H1 (cell line): Measurements from ENCODE around the gene ZNF383. TPM values are rescaled to one million over a fixed set of nuclear protein-coding genes. Genes with fewer than 3 reads are reported as not detected.

Experiments
- CTCF ChIA-PET: fragments of 300-600 bp; sonication (Branson Sonifier 250); formaldehyde crosslinking; loops from one replicate; lab custom pipeline; 2021; ENCODE audit not compliant: partially characterized antibody; lab: Charles Lee
- POLR2A ChIA-PET: fragments of 300-600 bp; sonication (Branson Sonifier 250); formaldehyde crosslinking; loops from one replicate; lab custom pipeline; 2021; ENCODE audit warnings: inconsistent platforms; ENCODE audit not compliant: partially characterized antibody; lab: Charles Lee
- DNase-seq, 2 experiments: peaks; one replicate each; pipeline versions ENCODE4 v3.0.0 to v3.0.0-alpha.2; 2010 to 2022; ENCODE audit warnings: low spot score in 2 of 2, low read depth in 1 of 2, mixed read lengths in 1 of 2
- FAIRE-seq: peaks from 2 replicates; lab custom pipeline; 2011; peaks lifted over from hg19 to GRCh38; lab: Jason Lieb, UNC
- H2AFZ ChIP-seq: 2 replicates; pipeline ENCODE4 v1.8.1; 2012; ENCODE audit warnings: low read length, inconsistent platforms
- H2AK5ac ChIP-seq: 2 replicates; pipeline ENCODE4 v1.6.1; 2013; ENCODE audit warnings: low read depth, low read length
- H2BK120ac ChIP-seq: replicated peaks from 2 replicates; pipeline ENCODE3; 2013; ENCODE audit warnings: low read depth, low read length, inconsistent platforms
- H2BK12ac ChIP-seq: 2 replicates; pipeline ENCODE4 v1.6.1; 2013; ENCODE audit warnings: low read depth, low read length
- H2BK15ac ChIP-seq: 2 replicates; pipeline ENCODE4 v1.6.1; 2013; ENCODE audit warnings: low read length
- H2BK20ac ChIP-seq: 2 replicates; pipeline ENCODE4 v1.6.1; 2013; ENCODE audit warnings: low read length
- H2BK5ac ChIP-seq: 2 replicates; pipeline ENCODE4 v1.6.1; 2013; ENCODE audit warnings: low read depth, low read length
- H3K14ac ChIP-seq: 2 replicates; pipeline ENCODE4 v1.6.1; 2013; ENCODE audit warnings: inconsistent platforms; ENCODE audit not compliant: insufficient read length
- H3K18ac ChIP-seq: 2 replicates; pipeline ENCODE4 v1.6.1; 2013; ENCODE audit warnings: low read length; ENCODE audit errors: extremely low read depth
- H3K23ac ChIP-seq: 2 replicates; pipeline ENCODE4 v1.6.1; 2013; ENCODE audit warnings: inconsistent platforms; ENCODE audit not compliant: insufficient read length
- H3K23me2 ChIP-seq: 2 replicates; pipeline ENCODE4 v1.6.1; 2013; ENCODE audit warnings: low read depth, low read length
- H3K27ac ChIP-seq: 2 replicates; pipeline ENCODE4 v1.6.1; 2011; ENCODE audit warnings: low read depth, low read length, inconsistent platforms
- H3K27me3 ChIP-seq, 4 experiments: replicated peaks in 1 of 4; 1 replicate in 1 of 4; 2 replicates in 3 of 4; pipeline versions ENCODE4 v1.6.1 to v1.8.1; 2011 to 2013; ENCODE audit warnings: low read length in 3 of 4, mild to moderate bottlenecking in 3 of 4, inconsistent platforms in 2 of 4, mixed read lengths in 2 of 4, moderate library complexity in 1 of 4; ENCODE audit not compliant: control insufficient read depth in 3 of 4, insufficient read depth in 3 of 4; ENCODE audit errors: extremely low read depth in 1 of 4
- H3K36me3 ChIP-seq, 4 experiments: 2 replicates each; pipeline versions ENCODE4 v1.6.1 to v1.8.1; 2011 to 2013; ENCODE audit warnings: mild to moderate bottlenecking in 4 of 4, low read length in 3 of 4, moderate library complexity in 2 of 4, control low read depth in 1 of 4, inconsistent platforms in 1 of 4; ENCODE audit not compliant: insufficient read depth in 4 of 4, control insufficient read depth in 2 of 4
- H3K4ac ChIP-seq: replicated peaks from 2 replicates; pipeline ENCODE3; 2013; ENCODE audit warnings: low read length, low read depth, mixed read lengths, inconsistent platforms; ENCODE audit not compliant: insufficient read length
- H3K4me1 ChIP-seq, 4 experiments: replicated peaks in 1 of 4; 1 replicate in 1 of 4; 2 replicates in 3 of 4; pipeline versions ENCODE4 v1.6.1 to v1.8.1; 2011 to 2013; ENCODE audit warnings: low read length in 3 of 4, inconsistent platforms in 2 of 4, mixed read lengths in 1 of 4; ENCODE audit not compliant: insufficient read depth in 4 of 4, control insufficient read depth in 3 of 4
- H3K4me2 ChIP-seq, 2 experiments: 2 replicates each; pipeline versions ENCODE4 v1.6.1 to v1.8.1; 2011 to 2013; ENCODE audit warnings: low read depth in 2 of 2, low read length in 2 of 2, control low read depth in 1 of 2, inconsistent platforms in 1 of 2, mild to moderate bottlenecking in 1 of 2; ENCODE audit not compliant: insufficient read depth in 1 of 2
- H3K4me3 ChIP-seq, 4 experiments: fragments of 200-600, 300-600 bp in 1 of 4; sonication (generic), shearing (Covaris generic), sonication (Bioruptor Twin) in 1 of 4; 2 replicates each; pipeline versions ENCODE4 v1.5.1 to v1.8.1; 2011 to 2016; ENCODE audit warnings: low read length in 4 of 4, low read depth in 3 of 4, control low read depth in 2 of 4, inconsistent platforms in 2 of 4, mild to moderate bottlenecking in 2 of 4, mixed read lengths in 1 of 4, moderate library complexity in 1 of 4; ENCODE audit not compliant: insufficient read depth in 2 of 4; ENCODE audit errors: extremely low read depth in 1 of 4
- H3K56ac ChIP-seq: replicated peaks from 2 replicates; pipeline ENCODE3; 2013; ENCODE audit warnings: low read depth, mild to moderate bottlenecking, mixed read lengths, low read length, inconsistent platforms; ENCODE audit not compliant: insufficient read length
- H3K79me1 ChIP-seq: 2 replicates; pipeline ENCODE4 v1.6.1; 2013; ENCODE audit warnings: low read depth, low read length, control low read depth
- H3K79me2 ChIP-seq, 2 experiments: 2 replicates each; pipeline versions ENCODE4 v1.6.1 to v1.8.1; 2012 to 2013; ENCODE audit warnings: low read length in 2 of 2, mild to moderate bottlenecking in 2 of 2, inconsistent platforms in 1 of 2; ENCODE audit not compliant: insufficient read depth in 2 of 2, control insufficient read depth in 1 of 2
- H3K9ac ChIP-seq, 4 experiments: replicated peaks in 1 of 4; 1 replicate in 1 of 4; 2 replicates in 3 of 4; pipeline versions ENCODE4 v1.6.1 to v1.8.1; 2011 to 2013; ENCODE audit warnings: low read depth in 3 of 4, low read length in 3 of 4, control low read depth in 2 of 4, mild to moderate bottlenecking in 2 of 4, moderate library complexity in 2 of 4, inconsistent platforms in 1 of 4; ENCODE audit errors: extremely low read depth in 1 of 4
- H3K9me3 ChIP-seq, 2 experiments: 2 replicates each; pipeline versions ENCODE4 v1.6.1 to v1.8.1; 2012 to 2013; ENCODE audit warnings: mild to moderate bottlenecking in 2 of 2, moderate library complexity in 2 of 2, control low read depth in 1 of 2, inconsistent platforms in 1 of 2, low read depth in 1 of 2, low read length in 1 of 2, mixed read lengths in 1 of 2; ENCODE audit not compliant: insufficient read depth in 2 of 2
- H4K20me1 ChIP-seq, 2 experiments: replicated peaks in 1 of 2; 2 replicates each; pipeline versions ENCODE3 to v1.8.1; 2011 to 2013; ENCODE audit warnings: inconsistent platforms in 2 of 2, low read length in 2 of 2, mild to moderate bottlenecking in 1 of 2; ENCODE audit not compliant: insufficient read depth in 2 of 2, control insufficient read depth in 1 of 2
- H4K5ac ChIP-seq: 2 replicates; pipeline ENCODE4 v1.6.1; 2013; ENCODE audit warnings: low read length, low read depth, mixed read lengths, inconsistent platforms; ENCODE audit not compliant: insufficient read length
- H4K8ac ChIP-seq: 2 replicates; pipeline ENCODE4 v1.8.0; 2013; ENCODE audit warnings: mild to moderate bottlenecking, moderate library complexity, low read length, inconsistent platforms; ENCODE audit not compliant: insufficient read depth; ENCODE audit errors: extremely low read depth
- H4K91ac ChIP-seq: replicated peaks from 2 replicates; pipeline ENCODE3; 2013; ENCODE audit warnings: low read length, mixed read lengths, inconsistent platforms; ENCODE audit not compliant: insufficient read length
- KDM4A ChIP-seq: IDR thresholded peaks from one replicate; pipeline ENCODE4 v1.7.1; 2012; ENCODE audit warnings: low read depth, mild to moderate bottlenecking, moderate library complexity, low read length, inconsistent platforms; ENCODE audit not compliant: severe bottlenecking
- SP4 ChIP-seq: IDR thresholded peaks from 2 replicates; pipeline ENCODE4 v1.6.1; 2012; ENCODE audit warnings: low read length, inconsistent platforms
- ZNF274 ChIP-seq: IDR thresholded peaks from 2 replicates; pipeline ENCODE4 v1.7.0; 2012; ENCODE audit warnings: low read length, borderline replicate concordance; ENCODE audit errors: extremely low read depth
- WGBS, 2 experiments: shearing (Covaris generic) in 1 of 2; methylation state at CpG; one replicate each; pipeline versions ENCODE4 v1.1.6 to v1.1.7; 2013 to 2015; ENCODE audit warnings: low lambda C conversion rate in 2 of 2, mixed read lengths in 2 of 2, inconsistent platforms in 1 of 2, low coverage in 1 of 2, missing lambda C conversion rate in 1 of 2; ENCODE audit not compliant: insufficient replicate concordance in 2 of 2, insufficient coverage in 1 of 2, insufficient read length in 1 of 2; ENCODE audit errors: extremely low coverage in 1 of 2, missing lambda C conversion rate in 1 of 2; 5-methylcytosine and 5-hydroxymethylcytosine counted together
- polyA plus RNA-seq, 7 experiments: library from polyadenylated mRNA; depleted of rRNA in 3 of 7; stranded (reverse) in 5 of 7; unstranded in 2 of 7; fragments of >200 nt in 5 of 7; fragments of 200-250 nt in 2 of 7; gene quantifications; 1 replicate in 5 of 7; 2 replicates in 1 of 7; 4 replicates in 1 of 7; pipeline versions ENCODE4 v1.2.1 to v1.2.3, GENCODE V29; 2011 to 2013; ENCODE audit warnings: missing spikeins in 2 of 7, mixed read lengths in 2 of 7
- total RNA-seq: library from RNA; stranded (reverse); fragmentation: NEBNext Ultra II Directional; extraction: Animal tissue kit (Norgen Biotek cat#: 25700); gene quantifications from 2 replicates; pipeline ENCODE4 v1.2.1, GENCODE V29; 2021

The ZNF383 gene
- total and polyA plus RNA-seq, 2 of the 8 experiments (the other 6 are each of a cell fraction or from before 2014, with no cell fraction given): 1.2 to 3.9 TPM

GRCh38 chr19:37243206-37243632, 25.2 kb downstream of the ZNF383 start:
- Histone ChIP-seq H3K27ac (no peak overlapping the region), H3K23ac (no peak overlapping the region), H4K8ac (no peak overlapping the region), H2BK15ac (no peak overlapping the region), H3K9ac (no peak overlapping the region), H3K4me1 (no peaks in the 10 kb centered on the region), H2BK120ac (no peak overlapping the region), H2BK12ac (no peak overlapping the region), H2BK20ac (no peak overlapping the region), H3K18ac (no peak overlapping the region), H4K5ac (no peak overlapping the region), H3K27me3 (no peaks in the 10 kb centered on the region), H2AFZ (no peak overlapping the region), H4K20me1 (no peaks in the 10 kb centered on the region)
- CTCF ChIA-PET: no interaction called here
- FAIRE-seq: no peak
- TF ChIP-seq SP4 (no peak), ZNF274 (peak; percentile 98), KDM4A (no peak)
- TF ChIP-seq, all 59 proteins: peak for 1
- WGBS, 2 experiments: 95% methylated on average over 4 of the region's 4 CpGs; no CpG with 5 or more reads in 1 of the 2 experiments
- Histone ChIP-seq H3K4me3 (no peak overlapping the region), H3K36me3 (peaks cover 2 to 57% (median 19%) of the 10 kb centered on the region in 4 experiments; a peak in 7 of 8 replicates), H3K4ac (no peak overlapping the region), H3K9me3 (peaks cover 54 to 79% of the 10 kb centered on the region in 2 experiments), H3K79me1 (no peaks in the 10 kb centered on the region), H4K91ac (no peak overlapping the region), H3K23me2 (no peaks in the 10 kb centered on the region), H3K4me2 (no peak overlapping the region), H3K56ac (no peak overlapping the region), H2AK5ac (no peak overlapping the region), H3K14ac (no peak overlapping the region), H3K79me2 (no peaks in the 10 kb centered on the region), H2BK5ac (no peak overlapping the region)
- POLR2A ChIA-PET: interaction anchor here (1.6 kb wide), 1 partner anchor 12 kb away, joined by 5 read pairs; no protein-coding TSS in a partner anchor
- DNase-seq: no peak
